ENCODE data around the gene GNAQ. TPM values are rescaled to one million over a fixed set of nuclear protein-coding genes. Genes with fewer than 3 reads are reported as not detected.

Gene GNAQ
- total and polyA plus RNA-seq, 9 donors: 22.0 to 72.2 (median 53.1) TPM

- TF ChIP-seq POLR2A (IDR thresholded peaks at IDR 0.05): no peak
- TF ChIP-seq EP300 (IDR thresholded peaks at IDR 0.05): no peak
- no peak for TF ChIP-seq CTCF (IDR thresholded peaks at IDR 0.05)
- Histone ChIP-seq H3K27ac (no peak overlapping the region), H3K36me3 (no peaks in the 10 kb centered on the region), H3K9me3 (no peaks in the 10 kb centered on the region), H3K4me3 (no peak overlapping the region), H3K4me1 (ENCODE audit: insufficient read depth) (peaks cover 9% of the 10 kb centered on the region), H3K27me3 (no peaks in the 10 kb centered on the region)
- intact Hi-C loops (cut with DNase I): no loop called here
- WGBS, 3 donors: 89 to 95% (median 93%) methylated on average over 7 of the region's 7 CpGs
- DNase-seq: no peak
Measured at GRCh38 chr9:77982581-77983319, 48.9 kb downstream of the GNAQ start.

- intact Hi-C loops (cut with DNase I): no loop called here
- Histone ChIP-seq H3K9me3 (no peaks in the 10 kb centered on the region), H3K4me1 (ENCODE audit: insufficient read depth) (peaks cover 12% of the 10 kb centered on the region), H3K27ac (no peak overlapping the region), H3K4me3 (no peak overlapping the region), H3K36me3 (no peaks in the 10 kb centered on the region), H3K27me3 (no peaks in the 10 kb centered on the region)
- no peak for DNase-seq
- WGBS, 3 donors: 60 to 77% (median 64%) methylated on average over 1 of the region's 1 CpG
- no peak for TF ChIP-seq EP300 (IDR thresholded peaks at IDR 0.05)
- TF ChIP-seq CTCF (IDR thresholded peaks at IDR 0.05): no peak
- no peak for TF ChIP-seq POLR2A (IDR thresholded peaks at IDR 0.05)
Measured at GRCh38 chr9:77981907-77982306, 49.7 kb downstream of the GNAQ start.

- TF ChIP-seq CTCF (IDR thresholded peaks at IDR 0.05) (no peak), EP300 (IDR thresholded peaks at IDR 0.05) (no peak), POLR2A (IDR thresholded peaks at IDR 0.05) (no peak)
- intact Hi-C loops (cut with DNase I): no loop called here
- no peak for DNase-seq
- Histone ChIP-seq H3K27ac (no peak overlapping the region), H3K9me3 (no peaks in the 10 kb centered on the region), H3K27me3 (no peaks in the 10 kb centered on the region), H3K36me3 (no peaks in the 10 kb centered on the region), H3K4me1 (ENCODE audit: insufficient read depth) (peaks cover 12% of the 10 kb centered on the region), H3K4me3 (no peak overlapping the region)
- WGBS, 3 donors: 9 to 14% (median 10%) methylated on average over 2 of the region's 2 CpGs
Measured at GRCh38 chr9:77981332-77981731, 50.3 kb downstream of the GNAQ start.

- Histone ChIP-seq H3K27ac (no peak overlapping the region), H3K36me3 (no peaks in the 10 kb centered on the region), H3K4me1 (ENCODE audit: insufficient read depth) (peaks cover 12% of the 10 kb centered on the region), H3K27me3 (no peaks in the 10 kb centered on the region), H3K9me3 (no peaks in the 10 kb centered on the region), H3K4me3 (no peak overlapping the region)
- DNase-seq: no peak
- intact Hi-C loops (cut with DNase I): no loop called here
- TF ChIP-seq POLR2A (IDR thresholded peaks at IDR 0.05): no peak
Measured at GRCh38 chr9:77980622-77981021, 51.0 kb downstream of the GNAQ start.

GRCh38 chr9:77978086-77978781 is 53.4 kb downstream of the GNAQ start:
- Histone ChIP-seq H3K4me1 (ENCODE audit: insufficient read depth) (peaks cover 7% of the 10 kb centered on the region), H3K36me3 (no peaks in the 10 kb centered on the region), H3K9me3 (no peaks in the 10 kb centered on the region), H3K27me3 (no peaks in the 10 kb centered on the region), H3K4me3 (no peak overlapping the region), H3K27ac (no peak overlapping the region)
- intact Hi-C loops (cut with DNase I): loop anchor here in 1 of 4 donors (10.0 kb wide), 1 partner anchor 57 kb away; the partner anchor contains the start of gene GNAQ
- TF ChIP-seq POLR2A (IDR thresholded peaks at IDR 0.05) (no peak), EP300 (IDR thresholded peaks at IDR 0.05) (no peak), CTCF (IDR thresholded peaks at IDR 0.05) (no peak)
- no peak for DNase-seq
- whole genome bisulfite sequencing, 3 donors: 85 to 92% (median 89%) methylated on average over 3 of the region's 3 CpGs
